HG03103 (cell line): ENCODE measurements around the gene CTAGE8.
"Not testable (repeated sequence)": the region's sequence is repeated elsewhere in the genome, so short reads cannot be mapped to it uniquely, and the experiment has no call there.

Experiments
- ATAC-seq: cut with Tn5 transposase; IDR thresholded peaks from one replicate; pipeline ENCODE4 v1.9.1; 2021; ENCODE audit warnings: low read depth; ENCODE audit not compliant: unreplicated experiment

CTAGE8 gene, protein sequence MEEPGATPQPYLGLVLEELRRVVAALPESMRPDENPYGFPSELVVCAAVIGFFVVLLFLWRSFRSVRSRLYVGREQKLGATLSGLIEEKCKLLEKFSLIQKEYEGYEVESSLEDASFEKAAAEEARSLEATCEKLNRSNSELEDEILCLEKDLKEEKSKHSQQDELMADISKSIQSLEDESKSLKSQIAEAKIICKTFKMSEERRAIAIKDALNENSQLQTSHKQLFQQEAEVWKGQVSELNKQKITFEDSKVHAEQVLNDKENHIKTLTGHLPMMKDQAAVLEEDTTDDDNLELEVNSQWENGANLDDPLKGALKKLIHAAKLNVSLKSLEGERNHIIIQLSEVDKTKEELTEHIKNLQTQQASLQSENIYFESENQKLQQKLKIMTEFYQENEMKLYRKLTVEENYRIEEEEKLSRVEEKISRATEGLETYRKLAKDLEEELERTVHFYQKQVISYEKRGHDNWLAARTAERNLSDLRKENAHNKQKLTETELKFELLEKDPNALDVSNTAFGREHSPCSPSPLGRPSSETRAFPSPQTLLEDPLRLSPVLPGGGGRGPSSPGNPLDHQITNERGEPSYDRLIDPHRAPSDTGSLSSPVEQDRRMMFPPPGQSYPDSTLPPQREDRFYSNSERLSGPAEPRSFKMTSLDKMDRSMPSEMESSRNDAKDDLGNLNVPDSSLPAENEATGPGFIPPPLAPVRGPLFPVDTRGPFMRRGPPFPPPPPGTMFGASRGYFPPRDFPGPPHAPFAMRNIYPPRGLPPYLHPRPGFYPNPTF

DNA sequence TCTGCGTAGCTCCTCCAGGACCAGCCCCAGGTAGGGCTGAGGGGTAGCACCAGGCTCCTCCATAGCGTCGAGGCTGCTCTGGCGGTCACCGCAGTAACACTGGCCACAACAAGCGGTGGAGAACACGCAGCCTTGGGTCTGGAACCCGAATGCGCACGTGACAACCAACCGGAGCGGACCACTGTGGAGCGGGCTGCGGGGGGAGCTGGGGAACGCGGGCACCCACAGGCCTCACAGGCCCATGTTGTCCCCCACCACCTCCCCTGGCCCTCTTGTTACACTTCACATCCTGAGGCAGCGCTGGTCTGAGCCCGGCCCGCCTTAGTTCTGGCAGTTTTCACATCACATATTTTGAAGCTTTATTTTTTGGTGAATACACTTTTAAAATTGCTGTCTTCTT lies at the start of gene CTAGE8:
CTAGE8 (minus strand) TSS at position 101 of the 400 bp plus-strand sequence; CDS start at position 63, 38 bp downstream.
- ATAC-seq = not testable (repeated sequence)

DNA sequence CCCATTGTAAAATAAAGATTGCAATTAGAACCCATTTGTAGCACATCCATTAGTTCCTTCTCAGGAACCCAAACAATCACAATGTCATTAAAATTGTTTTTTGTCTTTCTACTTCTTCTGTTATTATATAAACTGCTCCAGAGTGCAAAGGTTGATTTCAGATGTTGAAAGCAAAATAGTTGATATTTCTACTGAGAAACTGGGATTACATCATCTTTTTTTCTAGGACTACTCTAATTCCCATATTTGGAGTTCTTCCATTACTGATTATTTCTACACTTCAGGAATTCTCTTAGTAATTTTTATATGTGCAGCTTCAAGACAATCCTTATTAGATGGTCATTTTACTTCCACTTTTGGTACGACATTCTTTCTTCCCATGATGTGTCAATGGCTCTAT lies 48.4 kb upstream of the CTAGE8 start:
- not testable (repeated sequence) for ATAC-seq

DNA sequence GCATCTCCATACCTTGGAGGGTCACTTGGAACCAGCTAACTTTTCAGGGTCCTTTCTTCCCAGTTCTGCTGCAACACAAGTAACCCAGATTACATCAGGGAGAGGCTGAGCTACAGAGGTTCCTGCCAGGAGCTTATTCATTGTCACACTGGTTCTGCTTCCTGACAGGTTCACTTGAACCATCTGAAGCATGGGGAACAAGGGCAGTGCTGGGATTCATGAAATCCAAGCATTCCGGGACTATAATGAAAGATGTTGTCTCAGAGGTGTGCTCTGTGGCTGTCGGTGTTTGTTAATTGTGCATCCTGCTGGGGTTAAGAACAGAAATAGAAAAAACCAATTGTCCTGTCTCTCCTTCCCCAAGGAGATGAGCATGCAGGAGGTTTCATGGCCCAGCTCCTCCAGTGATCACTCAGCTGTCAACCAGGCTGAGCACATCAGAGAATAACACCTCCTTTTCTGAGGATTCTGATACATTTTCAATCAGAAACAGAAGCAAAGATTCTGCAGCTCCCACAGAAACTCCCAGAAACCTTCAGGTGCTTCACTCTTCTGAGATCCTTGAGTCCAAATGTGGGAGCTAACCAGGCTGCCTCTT lies 42.9 kb upstream of the CTAGE8 start, which contains the start of gene OR2A1:
OR2A1 (plus strand) TSS at position 548 of the 598 bp plus-strand sequence. CDS start 5,706 bp downstream, outside the sequence.
- ATAC-seq = not testable (repeated sequence)

DNA sequence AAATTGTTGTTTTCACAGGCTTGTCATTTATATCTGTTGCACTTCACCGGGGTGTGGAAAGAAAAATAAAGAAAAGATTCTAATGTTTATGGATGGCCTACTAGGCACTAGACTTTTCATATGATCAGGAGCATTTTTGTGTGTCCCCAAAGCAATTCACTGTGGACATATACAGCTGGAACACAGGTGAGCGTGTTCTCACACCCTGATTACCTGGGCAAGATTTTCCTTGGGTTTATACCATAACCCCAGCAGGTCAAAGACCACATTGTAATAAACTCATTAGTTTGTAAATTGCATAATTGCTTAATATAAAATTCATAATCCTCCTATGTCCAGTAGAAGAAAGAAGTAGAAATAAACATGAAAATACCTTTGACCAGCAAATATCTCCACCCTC lies 42.1 kb upstream of the CTAGE8 start:
- not testable (repeated sequence) for ATAC-seq

DNA sequence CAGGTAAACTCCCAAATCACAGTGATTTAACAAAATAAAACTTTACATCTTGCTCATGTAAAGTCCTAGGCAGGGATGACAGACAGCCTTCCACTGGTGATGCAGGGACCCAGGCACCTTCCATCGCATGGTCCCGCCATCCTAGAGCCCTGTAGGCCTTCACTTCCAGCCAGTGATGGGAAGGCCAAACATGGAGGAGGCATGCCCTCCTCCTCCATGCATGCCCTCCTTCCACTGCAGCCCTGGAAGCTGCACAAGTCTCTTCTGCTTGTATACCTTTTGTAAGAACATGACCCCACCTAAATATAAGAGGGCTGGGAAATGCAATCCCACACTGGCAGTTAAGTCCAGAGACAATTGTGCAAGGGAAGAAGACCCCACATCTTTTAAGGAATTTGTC lies 40.6 kb upstream of the CTAGE8 start:
- ATAC-seq = not testable (repeated sequence)

DNA sequence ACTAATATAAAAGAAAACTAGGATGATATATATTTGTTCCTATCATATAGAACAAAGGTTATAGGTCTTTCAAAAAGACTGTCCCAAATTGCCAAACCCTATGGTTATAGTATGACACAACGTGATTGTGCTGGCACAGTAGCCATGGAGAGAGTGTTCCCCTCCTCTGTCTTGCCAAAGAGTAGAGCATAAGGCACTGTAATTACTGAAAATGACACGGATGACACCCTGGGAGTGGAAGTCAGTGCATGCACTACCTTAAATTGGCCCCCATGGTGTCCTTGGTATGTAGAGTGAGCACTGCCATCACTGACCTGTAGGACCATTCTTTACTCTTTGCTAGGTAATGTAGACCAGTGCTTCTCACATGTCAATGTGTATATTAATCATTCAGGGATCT lies 36.1 kb upstream of the CTAGE8 start:
- ATAC-seq = not testable (repeated sequence)

DNA sequence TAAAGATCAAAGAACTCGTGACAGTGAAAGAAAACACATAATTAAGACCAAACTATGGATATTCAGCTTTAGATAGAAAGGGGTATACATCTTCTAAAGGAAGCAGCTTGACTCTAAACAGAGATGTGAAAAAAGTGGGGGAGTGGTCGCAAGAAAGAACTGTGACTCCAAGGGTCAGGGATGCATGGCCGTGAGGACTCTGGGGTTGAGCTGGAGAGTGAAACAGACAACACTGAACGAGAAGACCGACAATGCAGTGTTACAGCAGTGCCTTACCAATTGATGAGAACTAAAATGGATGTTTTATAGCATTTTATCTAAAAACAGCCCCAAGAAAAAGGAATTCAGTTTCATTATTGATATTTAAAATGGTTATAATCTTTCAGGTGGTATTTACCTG lies 34.5 kb upstream of the CTAGE8 start:
- ATAC-seq = not testable (repeated sequence)

DNA sequence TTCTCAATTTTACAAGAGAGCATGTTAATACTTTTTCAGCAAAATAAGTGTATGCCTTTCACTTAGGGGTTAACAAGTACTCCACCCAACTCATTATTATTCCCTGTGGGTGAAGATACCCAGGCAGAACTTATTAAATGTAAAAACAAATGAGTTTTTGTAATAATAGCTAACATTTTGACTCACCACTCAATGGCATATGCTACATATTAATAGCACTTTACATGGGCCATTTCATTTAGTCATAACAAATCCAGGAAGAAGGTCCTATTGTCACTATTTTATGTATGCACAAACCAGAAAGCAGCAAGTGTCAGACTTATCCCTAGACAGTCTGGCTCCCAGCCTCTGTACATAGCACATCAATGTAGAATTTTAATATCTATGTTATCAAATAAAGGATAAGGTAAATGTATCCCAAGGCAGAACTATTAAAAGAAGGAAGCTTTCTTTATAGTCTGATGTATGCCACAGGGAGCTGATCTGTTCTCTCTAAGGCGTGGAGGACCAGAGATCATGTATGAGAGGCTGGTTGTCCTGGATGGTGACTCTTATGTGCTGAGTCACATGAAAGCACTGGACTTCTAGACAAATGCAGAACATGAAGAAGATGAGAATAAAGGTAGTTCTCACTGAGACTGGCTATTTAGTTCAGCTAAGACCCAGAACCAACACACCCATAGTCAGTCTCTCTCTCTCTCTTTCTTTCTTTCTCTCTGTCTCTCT lies 33.7 kb upstream of the CTAGE8 start:
- ATAC-seq = not testable (repeated sequence)

DNA sequence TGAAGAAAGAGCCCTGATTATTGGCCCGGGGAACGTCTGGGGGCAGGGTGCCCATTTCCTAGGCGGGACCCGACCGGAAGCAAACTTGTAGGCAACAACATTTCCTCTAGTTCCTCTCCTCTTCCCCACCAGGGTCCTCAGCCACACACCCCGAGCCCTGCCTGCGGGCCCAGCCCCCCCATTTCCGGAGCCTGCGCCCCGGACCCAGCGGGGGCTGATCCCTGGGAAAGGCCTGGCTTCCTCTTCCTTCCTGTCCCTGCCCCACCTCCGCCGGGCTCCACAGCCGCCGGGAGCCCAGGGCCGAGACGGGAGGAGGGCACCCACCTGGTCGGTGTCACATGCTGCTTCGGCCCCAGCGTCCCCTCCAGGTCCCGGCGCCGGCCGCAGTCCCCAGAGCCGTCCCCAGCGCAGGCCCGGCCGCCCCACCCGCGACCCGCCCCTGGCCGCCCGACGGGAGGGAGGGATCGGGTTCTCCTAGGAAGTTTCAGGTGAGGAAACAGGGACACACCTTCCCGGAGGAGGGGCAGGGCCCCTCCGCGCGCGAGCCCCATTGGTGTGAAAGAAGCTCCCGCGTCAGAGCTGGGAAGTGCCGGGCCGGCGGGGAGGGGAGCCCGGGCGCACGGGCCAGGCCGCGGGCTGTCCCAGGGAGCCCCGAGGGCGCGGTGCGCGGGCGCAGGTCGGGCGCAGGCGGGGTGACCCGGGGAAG lies 24.9 kb upstream of the CTAGE8 start:
- peak; percentile 64 for ATAC-seq

DNA sequence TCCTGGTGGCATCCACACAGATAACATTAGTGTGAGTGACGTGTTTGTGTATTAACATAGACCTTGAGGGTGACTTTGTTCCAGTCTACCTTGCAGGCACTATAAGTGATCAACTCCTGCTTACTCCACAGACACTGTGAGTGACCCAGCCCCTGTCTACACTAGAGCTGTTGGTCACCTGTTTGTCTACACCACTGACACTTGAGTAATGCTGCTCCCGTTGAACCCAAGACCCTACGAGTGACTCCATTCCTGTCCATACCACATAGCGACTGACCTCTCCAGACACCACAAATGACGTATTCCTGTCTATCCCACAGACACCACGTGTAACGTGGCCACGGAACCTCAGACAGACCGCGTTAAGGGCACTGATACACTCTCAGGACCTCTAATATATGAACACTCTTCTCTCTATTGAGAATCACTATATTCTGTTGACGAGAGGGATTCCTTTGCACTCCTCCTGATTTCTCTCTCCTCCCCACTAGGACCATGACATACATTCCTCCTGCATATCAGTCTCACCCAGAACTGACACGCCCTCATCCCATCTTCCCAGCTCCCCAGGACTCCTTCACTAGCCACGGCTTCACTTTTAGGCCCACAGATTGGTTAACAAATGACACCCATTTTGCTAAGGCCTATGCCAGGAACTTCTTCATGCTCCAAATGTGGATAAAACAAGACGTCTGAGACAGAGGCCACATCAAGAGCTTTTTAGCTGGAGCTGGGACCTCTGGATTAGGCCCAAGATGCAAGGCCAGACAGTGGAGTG lies 23.5 kb upstream of the CTAGE8 start:
- ATAC-seq = not testable (repeated sequence)

DNA sequence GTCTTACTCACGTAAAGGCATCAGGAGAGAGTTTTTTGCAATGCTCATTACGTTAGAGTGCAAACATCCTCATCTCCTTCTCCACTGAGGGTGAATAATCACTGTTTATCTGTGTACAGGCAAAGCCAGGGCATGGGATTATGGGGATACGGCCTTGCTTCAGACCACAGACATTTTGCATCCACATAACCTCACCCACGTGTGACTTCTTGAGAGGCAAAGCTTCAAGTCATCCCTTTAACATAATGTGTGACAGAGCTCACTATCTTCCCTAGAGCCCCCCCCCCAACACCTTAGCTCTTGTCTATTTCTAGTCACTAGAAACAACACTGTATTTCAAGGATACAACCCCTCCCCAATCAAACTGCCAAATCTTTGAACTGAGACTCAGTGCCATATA lies 22.5 kb upstream of the CTAGE8 start:
- ATAC-seq = not testable (repeated sequence)

DNA sequence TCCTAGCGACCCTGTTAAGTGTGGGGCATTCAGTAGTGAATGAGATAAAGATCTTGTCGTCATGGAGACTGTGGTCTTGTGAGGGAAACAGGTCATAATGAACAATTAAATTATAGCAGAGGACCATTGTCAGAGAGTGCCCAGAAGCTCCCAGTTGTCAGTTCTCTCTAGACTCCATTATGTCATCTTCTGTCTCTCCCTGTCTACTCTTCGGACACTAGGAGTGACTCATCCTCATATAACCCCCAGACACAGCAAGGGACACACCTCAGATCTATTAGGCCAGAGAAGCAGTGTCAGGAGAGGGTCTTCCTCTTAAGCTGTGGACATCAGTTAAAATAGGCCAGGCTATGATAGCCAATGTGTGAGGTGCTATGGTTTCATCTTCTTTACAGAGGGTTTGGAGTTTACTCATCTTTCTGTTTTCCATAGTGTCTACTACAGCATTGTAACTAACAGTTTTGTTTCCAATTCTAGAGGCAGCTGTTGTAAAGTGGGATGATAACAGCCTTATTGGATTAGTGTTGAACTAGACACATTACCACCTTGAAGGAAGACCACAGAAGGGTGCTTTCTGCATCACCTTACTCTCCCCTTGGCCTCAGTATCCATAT lies 18.2 kb upstream of the CTAGE8 start:
- not testable (repeated sequence) for ATAC-seq

DNA sequence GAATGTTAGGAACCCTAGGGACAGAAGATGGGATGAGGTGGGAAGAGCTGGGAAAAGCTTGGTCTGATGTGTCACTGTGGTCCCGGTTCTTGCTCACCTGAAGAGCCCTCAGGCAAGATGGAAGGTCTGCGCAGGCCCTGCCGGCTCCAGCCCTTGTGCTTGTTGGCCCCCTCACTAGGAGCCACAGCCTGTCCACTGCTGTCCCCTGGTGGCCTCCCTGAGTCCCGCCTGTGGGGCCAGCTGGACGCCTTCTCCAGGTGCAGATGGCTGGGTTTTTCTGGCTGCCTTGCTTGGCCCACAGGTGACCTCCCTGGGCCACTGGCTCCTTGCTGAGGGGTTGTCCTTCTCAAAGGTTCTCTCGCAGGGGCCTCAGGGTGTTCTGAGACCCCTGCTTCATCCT lies 14.6 kb upstream of the CTAGE8 start:
- ATAC-seq = not testable (repeated sequence)

DNA sequence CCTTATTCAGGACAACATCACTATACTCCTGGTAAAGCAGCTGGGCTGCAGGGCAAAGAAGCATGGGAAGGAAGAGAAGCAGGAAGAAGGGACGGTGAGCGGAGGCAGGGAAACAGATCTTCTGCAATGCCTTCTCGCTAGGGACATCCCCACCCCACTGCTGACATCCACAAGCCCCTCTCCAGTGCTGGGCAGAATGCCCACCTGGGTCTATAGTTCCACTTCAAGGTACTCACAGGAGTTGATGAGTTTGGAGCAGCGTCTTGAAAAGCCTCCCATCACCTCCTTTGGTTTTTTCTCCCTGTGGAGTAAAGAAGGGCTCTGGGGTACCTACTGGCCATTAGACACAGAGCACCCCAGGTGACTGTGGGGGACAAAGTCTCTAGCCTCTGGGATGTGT lies 13.4 kb upstream of the CTAGE8 start:
- ATAC-seq = not testable (repeated sequence)

DNA sequence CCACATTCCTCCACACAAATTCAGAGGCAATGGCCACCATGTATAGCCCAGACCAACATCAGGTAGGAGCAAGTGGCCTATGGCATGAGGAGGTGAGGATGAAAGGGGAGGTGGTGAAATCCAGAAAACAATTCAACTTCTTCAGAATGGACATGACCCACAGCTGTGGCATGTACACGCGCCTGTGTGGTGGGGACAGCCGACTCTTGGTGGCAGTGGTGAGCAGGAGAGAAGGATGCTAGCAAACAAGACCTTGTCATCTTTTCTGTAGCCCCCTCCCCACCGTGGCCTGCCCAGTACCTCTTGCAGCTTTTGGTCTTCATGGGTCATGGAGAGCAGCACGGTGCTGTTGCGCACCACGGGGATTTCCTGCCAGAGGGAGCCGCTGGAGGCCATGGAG lies 12.9 kb upstream of the CTAGE8 start:
- ATAC-seq = not testable (repeated sequence)

DNA sequence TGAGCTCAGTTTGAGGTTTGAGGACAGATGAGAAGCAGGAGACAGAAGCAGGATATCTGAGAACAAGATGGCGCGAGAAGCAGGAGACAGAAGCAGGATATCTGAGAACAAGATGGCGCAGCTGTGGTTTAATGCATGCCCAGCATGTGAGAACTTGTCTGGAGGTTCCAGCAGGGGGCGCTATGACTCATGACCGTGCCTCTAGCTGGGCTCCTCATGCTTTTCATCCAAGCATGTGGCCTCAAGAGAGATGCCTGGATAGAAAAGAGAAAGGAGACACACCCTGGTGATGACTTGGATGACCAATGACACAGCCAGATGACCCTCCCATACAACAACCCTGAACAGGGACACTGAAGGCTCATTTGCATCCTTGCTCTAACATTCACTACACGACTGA lies 10.9 kb upstream of the CTAGE8 start:
- ATAC-seq = not testable (repeated sequence)

DNA sequence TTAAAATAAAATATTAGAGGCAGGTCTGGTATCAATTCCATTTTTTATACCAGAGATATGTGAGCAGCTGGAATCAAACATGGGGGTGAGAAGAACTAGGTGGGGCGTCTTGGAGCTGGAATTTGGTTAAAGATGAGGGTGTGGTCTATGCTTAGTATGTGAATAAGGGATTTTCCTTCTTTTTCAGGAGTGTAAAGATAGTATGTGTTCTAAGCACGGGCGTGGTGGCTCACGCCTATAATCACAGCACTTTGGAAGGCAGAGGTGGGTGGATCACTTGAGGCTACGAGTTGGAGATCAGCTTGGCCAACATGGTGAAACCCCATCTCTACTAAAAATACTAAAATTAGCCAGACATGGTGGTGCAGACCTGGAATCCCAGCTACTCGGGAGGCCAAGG lies 6.2 kb upstream of the CTAGE8 start:
- not testable (repeated sequence) for ATAC-seq

DNA sequence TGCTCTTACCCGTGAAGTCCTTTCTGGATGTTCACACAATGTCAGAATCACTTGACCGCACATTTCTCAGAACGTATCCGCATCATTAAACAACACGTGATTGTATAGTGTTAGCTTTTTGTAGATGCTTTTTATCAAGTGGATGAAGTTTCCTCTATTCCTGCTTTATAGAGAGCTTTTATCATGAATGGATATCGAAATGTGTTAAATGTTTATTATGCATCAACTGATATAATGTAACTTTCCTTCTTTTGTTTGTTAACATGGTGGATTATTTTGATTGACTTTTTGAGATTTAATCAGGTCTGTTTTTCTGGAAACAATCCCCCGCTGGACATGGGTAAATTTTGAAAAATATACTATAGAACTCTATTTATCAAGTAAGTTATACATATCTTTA lies 4.4 kb downstream of the CTAGE8 start, which contains the start of gene OR2A7:
OR2A7 (minus strand) TSS at position 101 of the 400 bp plus-strand sequence. CDS start 5,164 bp downstream, outside the sequence.
- not testable (repeated sequence) for ATAC-seq
